Measurements from ENCODE around the gene IPO8. TPM values are rescaled to one million over a fixed set of nuclear protein-coding genes. Genes with fewer than 3 reads are reported as not detected.

The IPO8 gene
- total RNA-seq, 1 donor from 2014 or later, result 29.7 TPM

DNA sequence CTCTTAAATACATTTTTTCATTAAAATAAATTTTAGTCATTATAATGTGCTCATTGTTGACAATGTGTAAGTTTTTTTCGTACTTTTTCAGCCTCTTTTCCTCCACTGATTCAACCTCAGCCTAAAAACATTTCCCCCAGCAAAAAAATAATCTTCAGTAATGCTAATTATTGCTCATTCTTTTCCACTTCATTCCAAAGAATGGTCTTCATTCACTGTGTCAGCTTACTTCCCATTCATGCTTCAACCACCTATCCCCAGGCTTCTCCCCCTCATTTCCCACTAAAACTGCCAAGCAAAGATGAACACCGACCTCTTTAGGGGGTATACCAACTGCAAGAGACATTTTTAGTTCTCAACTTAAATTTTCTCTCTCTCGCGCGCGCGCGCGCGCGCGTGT lies 2.7 kb upstream of the IPO8 start:
- Mint-ChIP-seq H3K9me3 (ENCODE audit: unreplicated experiment) (peaks cover 1% of the 10 kb centered on the region), H3K27me3 (ENCODE audit: unreplicated experiment) (peaks cover 3% of the 10 kb centered on the region), H3K4me1 (ENCODE audit: low read depth, unreplicated experiment) (peaks cover 11% of the 10 kb centered on the region), H3K27ac (ENCODE audit: unreplicated experiment) (no peak overlapping the region), H3K4me3 (ENCODE audit: unreplicated experiment) (no peak overlapping the region), H3K36me3 (ENCODE audit: unreplicated experiment) (no peaks in the 10 kb centered on the region)
- TF ChIP-seq, protein P1, sequence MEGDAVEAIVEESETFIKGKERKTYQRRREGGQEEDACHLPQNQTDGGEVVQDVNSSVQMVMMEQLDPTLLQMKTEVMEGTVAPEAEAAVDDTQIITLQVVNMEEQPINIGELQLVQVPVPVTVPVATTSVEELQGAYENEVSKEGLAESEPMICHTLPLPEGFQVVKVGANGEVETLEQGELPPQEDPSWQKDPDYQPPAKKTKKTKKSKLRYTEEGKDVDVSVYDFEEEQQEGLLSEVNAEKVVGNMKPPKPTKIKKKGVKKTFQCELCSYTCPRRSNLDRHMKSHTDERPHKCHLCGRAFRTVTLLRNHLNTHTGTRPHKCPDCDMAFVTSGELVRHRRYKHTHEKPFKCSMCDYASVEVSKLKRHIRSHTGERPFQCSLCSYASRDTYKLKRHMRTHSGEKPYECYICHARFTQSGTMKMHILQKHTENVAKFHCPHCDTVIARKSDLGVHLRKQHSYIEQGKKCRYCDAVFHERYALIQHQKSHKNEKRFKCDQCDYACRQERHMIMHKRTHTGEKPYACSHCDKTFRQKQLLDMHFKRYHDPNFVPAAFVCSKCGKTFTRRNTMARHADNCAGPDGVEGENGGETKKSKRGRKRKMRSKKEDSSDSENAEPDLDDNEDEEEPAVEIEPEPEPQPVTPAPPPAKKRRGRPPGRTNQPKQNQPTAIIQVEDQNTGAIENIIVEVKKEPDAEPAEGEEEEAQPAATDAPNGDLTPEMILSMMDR (IDR thresholded peaks at IDR 0.05; ENCODE audit: partially characterized antibody, unreplicated experiment), result no peak
- no peak for DNase-seq

DNA sequence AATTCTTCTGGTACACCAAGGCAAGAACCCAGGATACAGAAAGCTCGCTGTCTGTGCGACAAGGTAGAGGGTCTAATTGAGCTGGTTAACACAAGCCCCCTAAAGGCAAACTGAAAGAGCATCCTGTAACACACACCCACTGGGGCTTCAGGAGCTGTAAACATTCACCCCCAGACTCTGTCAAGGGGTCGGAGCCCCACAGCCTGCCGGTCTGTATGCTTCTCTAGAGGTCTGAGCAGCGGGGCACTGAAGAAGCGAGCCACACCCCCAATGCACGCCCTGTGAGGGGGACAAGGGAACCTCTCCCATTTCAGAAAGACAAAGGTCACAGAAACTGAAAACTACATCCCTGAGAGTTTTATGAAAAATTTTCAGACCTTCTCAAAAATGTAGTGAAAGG lies 1.3 kb upstream of the IPO8 start:
- H3K27me3 Mint-ChIP-seq (ENCODE audit: unreplicated experiment), result peaks cover 3% of the 10 kb centered on the region
- DNase-seq, result no peak
- TF ChIP-seq, protein P1 (IDR thresholded peaks at IDR 0.05; ENCODE audit: partially characterized antibody, unreplicated experiment), result no peak
- H3K36me3 Mint-ChIP-seq (ENCODE audit: unreplicated experiment), result no peaks in the 10 kb centered on the region
- no peak overlapping the region for H3K4me3 Mint-ChIP-seq (ENCODE audit: unreplicated experiment)
- peaks cover 1% of the 10 kb centered on the region for H3K9me3 Mint-ChIP-seq (ENCODE audit: unreplicated experiment)
- H3K27ac Mint-ChIP-seq (ENCODE audit: unreplicated experiment), result no peak overlapping the region
- H3K4me1 Mint-ChIP-seq (ENCODE audit: low read depth, unreplicated experiment), result peaks cover 11% of the 10 kb centered on the region

DNA sequence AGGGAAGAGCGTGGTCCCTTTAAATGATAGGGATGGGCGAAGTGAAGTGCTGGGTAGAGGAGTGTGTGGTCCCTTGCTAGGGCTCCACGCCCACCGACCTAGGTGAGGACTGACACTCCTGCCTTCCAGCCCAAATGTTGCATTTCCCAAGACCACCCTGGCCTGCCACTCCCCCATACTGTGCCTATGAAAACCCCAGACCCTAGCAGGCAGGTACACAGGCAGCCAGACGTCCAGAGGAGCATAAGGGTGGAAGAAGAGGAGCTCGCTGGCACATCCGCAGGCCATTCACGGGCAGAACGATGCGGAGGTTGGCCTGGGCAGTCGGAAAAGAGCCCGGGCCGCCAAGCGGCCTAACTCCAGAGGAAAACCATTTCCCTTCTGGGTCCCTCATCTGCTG lies 817 bp upstream of the IPO8 start:
- H3K36me3 Mint-ChIP-seq (ENCODE audit: unreplicated experiment), result no peaks in the 10 kb centered on the region
- H3K4me3 Mint-ChIP-seq (ENCODE audit: unreplicated experiment), result peak overlapping the region; percentile 85
- peaks cover 1% of the 10 kb centered on the region for H3K9me3 Mint-ChIP-seq (ENCODE audit: unreplicated experiment)
- H3K27ac Mint-ChIP-seq (ENCODE audit: unreplicated experiment), result no peak overlapping the region
- no peak for DNase-seq
- TF ChIP-seq, protein P1 (IDR thresholded peaks at IDR 0.05; ENCODE audit: partially characterized antibody, unreplicated experiment), result no peak
- peaks cover 11% of the 10 kb centered on the region for H3K4me1 Mint-ChIP-seq (ENCODE audit: low read depth, unreplicated experiment)
- H3K27me3 Mint-ChIP-seq (ENCODE audit: unreplicated experiment), result peaks cover 3% of the 10 kb centered on the region

DNA sequence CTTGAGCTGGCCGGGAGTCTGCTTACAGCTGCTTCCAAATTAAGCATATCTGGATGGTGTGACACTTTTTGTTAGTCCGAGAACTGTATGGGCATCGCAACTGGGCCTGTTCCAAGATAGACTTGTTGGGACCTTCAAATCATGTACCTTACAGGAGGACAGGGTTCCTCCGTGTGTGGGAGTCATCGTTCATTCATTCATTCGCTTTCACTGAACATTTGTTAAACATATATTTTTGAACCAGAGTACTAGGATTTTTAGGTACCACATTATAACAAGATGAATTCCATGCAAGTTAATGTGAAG lies 387 bp upstream of the IPO8 start:
- peaks cover 15% of the 10 kb centered on the region for H3K4me1 Mint-ChIP-seq (ENCODE audit: low read depth, unreplicated experiment)
- TF ChIP-seq, protein P1 (IDR thresholded peaks at IDR 0.05; ENCODE audit: partially characterized antibody, unreplicated experiment), result no peak
- no peak for DNase-seq
- H3K9me3 Mint-ChIP-seq (ENCODE audit: unreplicated experiment), result peaks cover 1% of the 10 kb centered on the region
- H3K27ac Mint-ChIP-seq (ENCODE audit: unreplicated experiment), result peak overlapping the region; percentile 77
- H3K36me3 Mint-ChIP-seq (ENCODE audit: unreplicated experiment), result no peaks in the 10 kb centered on the region
- peak overlapping the region; percentile 85 for H3K4me3 Mint-ChIP-seq (ENCODE audit: unreplicated experiment)
- H3K27me3 Mint-ChIP-seq (ENCODE audit: unreplicated experiment), result peaks cover 3% of the 10 kb centered on the region

DNA sequence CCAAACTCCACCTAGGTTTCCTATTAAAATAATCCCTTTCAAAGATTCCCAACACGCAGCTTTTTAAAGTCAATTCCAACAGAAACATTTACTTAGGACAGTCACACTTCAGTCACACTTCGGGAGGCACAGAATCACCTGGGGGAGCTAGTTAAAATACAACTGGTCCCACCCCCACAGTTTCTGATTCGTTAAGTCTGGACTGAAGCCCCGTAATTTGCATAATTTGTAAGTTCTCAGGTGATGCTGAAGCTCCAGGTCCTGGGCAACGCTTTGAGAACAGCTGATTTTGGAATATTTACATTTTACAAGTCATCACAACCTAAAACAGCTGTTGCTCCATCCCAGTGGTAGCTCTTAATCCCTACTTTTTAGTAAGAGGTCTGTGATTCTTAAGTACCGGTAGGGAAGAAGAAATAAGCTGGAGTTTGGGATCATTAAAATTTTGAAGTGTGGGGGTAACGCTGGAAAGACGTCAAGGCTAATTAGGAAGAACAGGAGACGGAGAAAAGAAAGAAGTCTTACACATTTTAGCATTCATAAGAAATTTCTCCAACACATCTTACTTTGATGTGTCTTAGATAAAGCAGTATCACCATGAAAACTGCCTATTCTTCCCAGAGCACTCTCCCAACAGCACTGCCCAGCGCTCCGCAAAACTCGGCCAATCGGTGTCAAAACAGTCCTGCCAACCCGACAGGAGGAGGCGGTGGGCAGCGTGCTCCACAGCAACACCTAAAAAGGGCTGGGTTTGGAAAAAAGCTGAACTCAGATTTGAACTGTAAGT lies 1.1 kb downstream of the IPO8 start:
- Mint-ChIP-seq H3K27ac (ENCODE audit: unreplicated experiment) (no peak overlapping the region), H3K27me3 (ENCODE audit: unreplicated experiment) (peaks cover 3% of the 10 kb centered on the region), H3K4me1 (ENCODE audit: low read depth, unreplicated experiment) (peaks cover 12% of the 10 kb centered on the region), H3K4me3 (ENCODE audit: unreplicated experiment) (peak overlapping the region; percentile 96), H3K36me3 (ENCODE audit: unreplicated experiment) (no peaks in the 10 kb centered on the region), H3K9me3 (ENCODE audit: unreplicated experiment) (peaks cover 1% of the 10 kb centered on the region)
- TF ChIP-seq, protein P1 (IDR thresholded peaks at IDR 0.05; ENCODE audit: partially characterized antibody, unreplicated experiment), result no peak
- peak; percentile 51 for DNase-seq
